Aorta (tissue), 5 donors: ENCODE data around the gene CYP4F11. TPM values are rescaled to one million over a fixed set of nuclear protein-coding genes. Genes with fewer than 3 reads are reported as not detected.
"Not testable (repeated sequence)": the region's sequence is repeated elsewhere in the genome, so short reads cannot be mapped to it uniquely, and the experiment has no call there.

ENCODE experiments used
- ATAC-seq: fragments of 200-7000 bp; cut with Tn5 transposase; one replicate; pipeline ENCODE4 v1.9.1; 2022; ENCODE audit warnings: moderate library complexity; ENCODE audit not compliant: low FRiP score
- DNase-seq, 2 donors: peaks; one replicate each; pipeline ENCODE4 v3.0.0-alpha.2; 2020
- H3K27ac ChIP-seq, 2 donors: one replicate each; pipeline ENCODE4 v1.5.1; 2013; ENCODE audit warnings: low read length in 2 of 2, mild to moderate bottlenecking in 2 of 2, moderate library complexity in 2 of 2, control low read depth in 1 of 2, inconsistent platforms in 1 of 2, low read depth in 1 of 2
- H3K27me3 ChIP-seq, 2 donors: one replicate each; pipeline ENCODE4 v1.6.1; 2013; ENCODE audit warnings: control low read depth in 1 of 2, low read length in 1 of 2, mild to moderate bottlenecking in 1 of 2, moderate library complexity in 1 of 2; ENCODE audit not compliant: insufficient read depth in 2 of 2, control insufficient read depth in 1 of 2
- H3K36me3 ChIP-seq, 2 donors: one replicate each; pipeline ENCODE4 v1.6.1; 2013; ENCODE audit warnings: control low read depth in 1 of 2, low read length in 1 of 2, mild to moderate bottlenecking in 1 of 2; ENCODE audit not compliant: insufficient read depth in 2 of 2, control insufficient read depth in 1 of 2
- H3K4me1 ChIP-seq, 2 donors: one replicate each; pipeline ENCODE4 v1.6.1; 2013; ENCODE audit warnings: low read length in 2 of 2, control low read depth in 1 of 2, mild to moderate bottlenecking in 1 of 2, moderate library complexity in 1 of 2; ENCODE audit not compliant: insufficient read depth in 2 of 2, control insufficient read depth in 1 of 2
- H3K4me3 ChIP-seq, 2 donors: one replicate each; pipeline ENCODE4 v1.5.1; 2013; ENCODE audit warnings: low read length in 2 of 2, control low read depth in 1 of 2, mild to moderate bottlenecking in 1 of 2
- H3K9me3 ChIP-seq: one replicate; pipeline ENCODE4 v1.6.1; 2013; ENCODE audit warnings: mild to moderate bottlenecking, low read length; ENCODE audit not compliant: control insufficient read depth
- WGBS, 2 donors: extraction: QIAGEN DNeasy Blood & Tissue Kit; methylation state at CpG; one replicate each; pipeline ENCODE4 v1.1.7; 2013; 5-methylcytosine and 5-hydroxymethylcytosine counted together
- intact Hi-C, 2 donors: fragments of 100-400 bp; cut with DNase I; formaldehyde crosslinking; loops; one replicate each; pipeline versions ENCODE4 v1.14.2 to v1.15.0; 2022
- long read RNA-seq, 2 donors: library from polyadenylated mRNA; unstranded; transcript quantifications; one replicate each; pipeline ENCODE4 v2.0.0, GENCODE V29; 2020 to 2021
- polyA plus RNA-seq, 2 donors: library from polyadenylated mRNA; stranded (reverse); fragments of 200-250 nt; gene quantifications; one replicate each; pipeline ENCODE4 v1.2.3, GENCODE V29; 2013
- total RNA-seq, 2 donors: library from RNA; stranded (reverse); fragmentation: NEBNext Ultra II Directional; extraction: Animal tissue kit (Norgen Biotek cat#: 25700); gene quantifications; one replicate each; pipeline ENCODE4 v1.2.1, GENCODE V29; 2021
- donor health status: healthy with polysubstance abuse.
- donor health status: Bipolar disorder and iron deficiency.
- donor health status: DM: no; HTN: no; CAD: no.
- donor health status: DM: no; HTN: no; CAD: no.
- donor health status: DM: yes; HTN: yes; CAD: no.

Gene CYP4F11
- total RNA-seq (10 to 100 TPM in 1 of 2 donors, 1 to 10 TPM in 1; 3.9 to 11.0 TPM), polyA plus RNA-seq (10 to 100 TPM in 1 of 2 donors, 1 to 10 TPM in 1; 1.5 to 10.4 TPM)
- long read RNA-seq, donor 1, transcript CYP4F11-201 (13 exons, 2,977 nt), result major isoform, 7 of 16 reads
- long read RNA-seq, donor 1, partial matches to known transcripts, result 1 of 16 reads
- long read RNA-seq, donor 1, other reads (novel, unspliced or antisense), result 3 of 16 reads
- long read RNA-seq, donor 2, partial matches to known transcripts, result 1 of 3 reads
- long read RNA-seq, donor 2, other reads (novel, unspliced or antisense), result 0 of 3 reads

GRCh38 chr19:15934332-15935078, at the start of gene CYP4F11:
Gene CYP4F11, minus strand, starts transcription at chr19:15934529. Its CDS starts 121 bp downstream, at chr19:15934408.
- H3K4me3 ChIP-seq, result no peak within 1 kb of the TSS
- 13 to 22% methylated on average over 10 of the region's 10 CpGs for WGBS, 2 donors
- peaks cover 0 to 1% of the 10 kb centered on the region in 2 donors for H3K36me3 ChIP-seq
- ATAC-seq (no peak), DNase-seq (peak; percentile 86 to 94)
- H3K27me3 ChIP-seq, result no peaks in the 10 kb centered on the region
- H3K27ac ChIP-seq, result peak within 1 kb of the TSS in 1 of 2 donors; percentile 79
- no peaks in the 10 kb centered on the region for H3K4me1 ChIP-seq
- intact Hi-C loops, result loop anchor here (2.0 to 5.0 kb wide), 3 partner anchors 64 to 178 kb away; partner anchors contain the start of gene RAB8A (in 1 of the 2)
- H3K9me3 ChIP-seq, result peaks cover 2% of the 10 kb centered on the region

DNA sequence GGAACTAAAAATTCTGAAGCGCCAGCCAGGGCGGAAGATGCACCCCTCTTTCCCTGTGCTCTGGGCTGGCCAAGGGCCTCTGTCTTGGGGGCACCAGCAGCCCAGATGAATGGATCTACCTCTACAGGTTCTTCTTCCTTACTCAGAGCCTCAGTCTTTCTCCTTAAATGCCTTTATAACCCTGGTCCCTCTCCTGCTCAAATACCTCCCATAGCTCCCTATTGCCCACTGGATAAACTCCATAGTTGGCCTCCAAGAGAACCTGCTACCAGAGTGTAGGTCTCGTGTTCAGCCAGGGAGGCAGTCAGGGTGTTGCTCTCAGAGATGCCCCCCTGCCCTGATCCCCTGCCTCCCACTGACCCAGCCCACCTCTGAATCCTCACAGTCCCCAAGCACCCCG, 45.0 kb upstream of the CYP4F11 start:
- no peak overlapping the region for H3K4me3 ChIP-seq
- no peaks in the 10 kb centered on the region for H3K4me1 ChIP-seq
- ATAC-seq, result no peak
- peaks cover 5% of the 10 kb centered on the region for H3K9me3 ChIP-seq
- 80 to 81% methylated on average over 4 of the region's 4 CpGs for WGBS, 2 donors
- no peaks in the 10 kb centered on the region for H3K36me3 ChIP-seq
- H3K27me3 ChIP-seq, result no peaks in the 10 kb centered on the region
- intact Hi-C loops, result no loop called here
- no peak overlapping the region for H3K27ac ChIP-seq
- DNase-seq, result no peak

GRCh38 chr19:15977690-15978089, 43.4 kb upstream of the CYP4F11 start:
- Histone ChIP-seq H3K4me1 (no peaks in the 10 kb centered on the region), H3K4me3 (no peak overlapping the region), H3K27ac (no peak overlapping the region), H3K9me3 (peaks cover 6% of the 10 kb centered on the region), H3K27me3 (no peaks in the 10 kb centered on the region), H3K36me3 (no peaks in the 10 kb centered on the region)
- ATAC-seq, result no peak
- WGBS, 2 donors, result 52 to 70% methylated on average over 7 of the region's 7 CpGs
- intact Hi-C loops, result no loop called here
- no peak for DNase-seq

GRCh38 chr19:15976836-15977689, 42.7 kb upstream of the CYP4F11 start:
- peaks cover 5% of the 10 kb centered on the region for H3K9me3 ChIP-seq
- WGBS, 2 donors, result 39 to 56% methylated on average over 10 of the region's 10 CpGs
- no peak overlapping the region for H3K4me3 ChIP-seq
- H3K36me3 ChIP-seq, result no peaks in the 10 kb centered on the region
- no peak overlapping the region for H3K27ac ChIP-seq
- intact Hi-C loops, result no loop called here
- DNase-seq (no peak), ATAC-seq (no peak)
- no peaks in the 10 kb centered on the region for H3K27me3 ChIP-seq
- no peaks in the 10 kb centered on the region for H3K4me1 ChIP-seq

DNA sequence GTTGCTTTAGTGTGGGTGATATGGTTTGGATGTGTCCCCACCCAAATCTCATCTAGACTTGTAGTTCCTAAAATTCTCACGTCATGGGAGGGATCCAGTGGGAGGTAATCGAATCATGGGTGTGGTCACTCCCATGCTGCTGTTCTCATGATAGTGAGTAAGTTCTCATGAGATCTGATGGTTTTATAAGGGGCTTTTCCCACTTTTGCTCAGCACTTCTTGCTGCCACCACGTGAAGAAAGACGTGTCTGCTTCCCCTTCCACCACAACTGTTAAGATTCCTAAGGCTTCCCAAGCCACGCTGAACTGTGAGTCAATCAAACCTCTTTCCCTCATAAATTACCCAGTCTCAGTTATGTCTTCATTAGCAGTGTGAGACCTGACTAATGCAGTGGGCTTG, 40.5 kb upstream of the CYP4F11 start:
- intact Hi-C loops, result no loop called here
- 55 to 57% methylated on average over 5 of the region's 5 CpGs for WGBS, 2 donors
- ATAC-seq, result no peak

DNA sequence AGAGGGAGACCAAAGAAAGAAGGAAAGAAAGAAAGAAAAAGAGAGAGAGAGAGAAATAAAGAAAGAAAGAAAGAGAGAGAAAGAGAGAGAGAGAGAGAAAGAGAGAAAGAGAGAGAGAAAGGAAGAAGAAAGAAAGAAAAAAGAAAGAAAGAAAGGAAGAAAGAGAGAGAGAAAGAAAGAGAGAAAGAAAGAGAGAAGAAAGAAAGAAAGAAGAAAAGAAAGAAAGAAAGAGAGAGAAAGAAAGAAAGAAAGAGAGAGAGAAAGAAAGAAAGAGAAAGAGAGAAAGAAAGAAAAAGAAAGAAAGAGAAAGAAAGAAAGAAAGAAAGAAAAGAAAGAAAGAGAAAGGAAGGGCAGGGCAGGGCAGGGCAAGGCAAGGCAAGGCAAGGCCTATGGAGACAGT, 37.7 kb upstream of the CYP4F11 start:
- H3K4me1 ChIP-seq, H3K27ac ChIP-seq, DNase-seq, H3K36me3 ChIP-seq, ATAC-seq, H3K27me3 ChIP-seq, H3K4me3 ChIP-seq, H3K9me3 ChIP-seq, intact Hi-C loops: not testable (repeated sequence)

More for the DNA sequence above, 40.5 kb upstream of the CYP4F11 start:
- Histone ChIP-seq H3K4me3 (no peak overlapping the region), H3K27ac (no peak overlapping the region), H3K9me3 (peaks cover 2% of the 10 kb centered on the region), H3K4me1 (no peaks in the 10 kb centered on the region), H3K36me3 (no peaks in the 10 kb centered on the region), H3K27me3 (no peaks in the 10 kb centered on the region)
- no peak for DNase-seq

- intact Hi-C loops, result no loop called here
- H3K4me1 ChIP-seq, result no peaks in the 10 kb centered on the region
- H3K27me3 ChIP-seq, result no peaks in the 10 kb centered on the region
- WGBS, 2 donors, result 50 to 68% methylated on average over 5 of the region's 5 CpGs
- H3K9me3 ChIP-seq, result peaks cover 2% of the 10 kb centered on the region
- no peak overlapping the region for H3K27ac ChIP-seq
- H3K36me3 ChIP-seq, result no peaks in the 10 kb centered on the region
- no peak for DNase-seq
- ATAC-seq, result no peak
- H3K4me3 ChIP-seq, result no peak overlapping the region
Measured at GRCh38 chr19:15971224-15971780, 37.0 kb upstream of the CYP4F11 start.

DNA sequence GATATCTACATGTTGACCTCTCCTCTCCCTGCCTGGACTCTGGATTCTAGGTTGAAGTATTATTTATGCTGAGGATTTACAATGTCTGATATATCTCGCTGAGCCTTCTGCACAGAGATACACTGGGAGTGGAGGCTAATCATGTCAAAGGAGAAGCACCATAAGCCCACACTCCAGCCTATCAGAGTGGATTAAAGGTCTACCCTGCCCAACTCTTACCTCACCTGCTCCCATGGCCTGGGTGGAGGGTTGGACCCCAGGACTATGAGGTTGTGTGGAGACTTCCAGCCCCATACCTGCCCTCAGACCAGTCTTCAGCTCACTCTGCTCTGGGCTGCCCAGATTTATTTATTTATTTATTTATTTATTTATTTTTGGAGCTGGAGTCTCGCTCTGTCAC, 29.9 kb upstream of the CYP4F11 start:
- Histone ChIP-seq H3K4me1 (no peaks in the 10 kb centered on the region), H3K9me3 (peaks cover 3% of the 10 kb centered on the region), H3K36me3 (no peaks in the 10 kb centered on the region), H3K27me3 (no peaks in the 10 kb centered on the region), H3K4me3 (no peak overlapping the region), H3K27ac (no peak overlapping the region)
- WGBS, 2 donors, result 73 to 83% methylated on average over 2 of the region's 2 CpGs
- DNase-seq (no peak), ATAC-seq (no peak)
- intact Hi-C loops, result no loop called here
